Endodermal cell (in vitro differentiated cells): ENCODE data around the gene CAB39. TPM values are rescaled to one million over a fixed set of nuclear protein-coding genes. Genes with fewer than 3 reads are reported as not detected.

Experiments used
- DNase-seq: peaks from one replicate; pipeline ENCODE4 v3.0.0-alpha.2; 2017
- H3K27ac ChIP-seq: 2 replicates; pipeline ENCODE4 v1.5.1; 2013; ENCODE audit warnings: mild to moderate bottlenecking, low read depth, low read length, moderate library complexity
- H3K27me3 ChIP-seq: 2 replicates; pipeline ENCODE4 v1.6.1; 2013; ENCODE audit warnings: mild to moderate bottlenecking, low read length, moderate library complexity; ENCODE audit not compliant: insufficient read depth, control insufficient read depth, poor library complexity, severe bottlenecking
- H3K36me3 ChIP-seq: 2 replicates; pipeline ENCODE4 v1.7.0; 2013; ENCODE audit warnings: mild to moderate bottlenecking, low read length, moderate library complexity; ENCODE audit not compliant: control insufficient read depth, insufficient read depth
- H3K4me1 ChIP-seq: one replicate; pipeline ENCODE4 v1.7.0; 2013; ENCODE audit warnings: low read length; ENCODE audit not compliant: control insufficient read depth, insufficient read depth
- H3K4me3 ChIP-seq: 2 replicates; pipeline ENCODE4 v1.5.1; 2013; ENCODE audit warnings: mild to moderate bottlenecking, low read length, moderate library complexity
- H3K9ac ChIP-seq: 2 replicates; pipeline ENCODE4 v1.6.1; 2013; ENCODE audit warnings: mild to moderate bottlenecking, low read length, moderate library complexity; ENCODE audit not compliant: poor library complexity, severe bottlenecking; ENCODE audit errors: extremely low read depth
- H3K9me3 ChIP-seq: 2 replicates; pipeline ENCODE4 v1.6.1; 2013; ENCODE audit warnings: mild to moderate bottlenecking, low read length, moderate library complexity; ENCODE audit not compliant: control insufficient read depth
- H3K27ac Mint-ChIP-seq: 2 replicates; pipeline ENCODE4 v1.8.0; 2020; ENCODE audit warnings: mixed read lengths
- H3K27me3 Mint-ChIP-seq: 2 replicates; pipeline ENCODE4 v1.8.0; 2021; ENCODE audit warnings: mild to moderate bottlenecking, mixed read lengths; ENCODE audit not compliant: insufficient read depth
- H3K36me3 Mint-ChIP-seq: 2 replicates; pipeline ENCODE4 v1.8.0; 2020; ENCODE audit warnings: low read depth, mixed read lengths
- H3K4me1 Mint-ChIP-seq: 2 replicates; pipeline ENCODE4 v1.8.0; 2020; ENCODE audit warnings: mixed read lengths
- H3K4me3 Mint-ChIP-seq: 2 replicates; pipeline ENCODE4 v1.8.0; 2020; ENCODE audit warnings: mild to moderate bottlenecking, moderate library complexity, mixed read lengths
- H3K9me3 Mint-ChIP-seq: 2 replicates; pipeline ENCODE4 v1.8.0; 2020; ENCODE audit warnings: mild to moderate bottlenecking, mixed read lengths
- WGBS, 2 experiments: methylation state at CpG; one replicate each; pipeline versions ENCODE4 v1.1.5 to v1.1.7; 2013; ENCODE audit warnings: missing lambda C conversion rate in 2 of 2, mixed read lengths in 1 of 2; ENCODE audit not compliant: insufficient coverage in 1 of 2, insufficient read length in 1 of 2; 5-methylcytosine and 5-hydroxymethylcytosine counted together
- total RNA-seq, 2 donors: library from RNA; stranded (reverse); fragmentation: NEBNext Ultra II Directional in 1 of 2; extraction: Animal tissue kit (Norgen Biotek cat#: 25700) in 1 of 2; gene quantifications; 2 replicates in 1 of 2; 3 replicates in 1 of 2; pipeline ENCODE4 v1.2.1, GENCODE V29; 2021
- TF ChIP-seq, protein P1 (sequence below): fragments of 200-600 bp; sonication (generic); conservative IDR thresholded peaks from 2 replicates; pipeline ENCODE4 v1.5.0; 2021; ENCODE audit warnings: antibody characterized with exemption, mild to moderate bottlenecking

Gene CAB39
- total RNA-seq, 2 donors from 2014 or later: 41.4 to 48.4 TPM

DNA sequence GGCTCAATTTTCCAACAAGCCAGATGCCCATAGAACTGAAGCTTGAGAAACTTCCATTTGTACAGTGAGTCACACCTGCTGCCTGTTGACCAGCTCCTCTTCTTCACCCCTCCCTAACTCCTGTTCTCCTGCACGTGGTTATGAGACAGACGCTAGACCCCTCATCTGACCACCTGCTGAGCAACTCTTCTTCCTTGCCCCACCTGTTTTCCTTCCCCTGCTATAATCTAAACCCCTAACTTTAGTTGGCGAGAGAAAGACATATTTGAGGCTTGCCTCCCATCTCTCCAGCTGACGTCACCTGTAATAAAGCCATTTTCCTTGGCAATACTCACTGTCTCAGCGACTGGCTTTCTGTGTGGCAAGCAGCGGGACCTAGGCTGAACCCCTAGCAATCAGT, 129.8 kb downstream of the CAB39 start:
- no peak overlapping the region for H3K9ac ChIP-seq
- no peaks in the 10 kb centered on the region for H3K36me3 Mint-ChIP-seq
- H3K4me1 ChIP-seq: no peaks in the 10 kb centered on the region
- H3K27me3 ChIP-seq: peaks cover 17% of the 10 kb centered on the region
- H3K4me3 ChIP-seq: no peak overlapping the region
- H3K27ac ChIP-seq: no peak overlapping the region
- H3K4me3 Mint-ChIP-seq: no peak overlapping the region
- no peaks in the 10 kb centered on the region for H3K36me3 ChIP-seq
- H3K9me3 ChIP-seq: peaks cover 14% of the 10 kb centered on the region
- DNase-seq: no peak
- peaks cover 22% of the 10 kb centered on the region for H3K9me3 Mint-ChIP-seq
- WGBS, 2 experiments: 79 to 85% methylated on average over 4 to 6 of the region's 6 CpGs
- TF ChIP-seq, protein P1, sequence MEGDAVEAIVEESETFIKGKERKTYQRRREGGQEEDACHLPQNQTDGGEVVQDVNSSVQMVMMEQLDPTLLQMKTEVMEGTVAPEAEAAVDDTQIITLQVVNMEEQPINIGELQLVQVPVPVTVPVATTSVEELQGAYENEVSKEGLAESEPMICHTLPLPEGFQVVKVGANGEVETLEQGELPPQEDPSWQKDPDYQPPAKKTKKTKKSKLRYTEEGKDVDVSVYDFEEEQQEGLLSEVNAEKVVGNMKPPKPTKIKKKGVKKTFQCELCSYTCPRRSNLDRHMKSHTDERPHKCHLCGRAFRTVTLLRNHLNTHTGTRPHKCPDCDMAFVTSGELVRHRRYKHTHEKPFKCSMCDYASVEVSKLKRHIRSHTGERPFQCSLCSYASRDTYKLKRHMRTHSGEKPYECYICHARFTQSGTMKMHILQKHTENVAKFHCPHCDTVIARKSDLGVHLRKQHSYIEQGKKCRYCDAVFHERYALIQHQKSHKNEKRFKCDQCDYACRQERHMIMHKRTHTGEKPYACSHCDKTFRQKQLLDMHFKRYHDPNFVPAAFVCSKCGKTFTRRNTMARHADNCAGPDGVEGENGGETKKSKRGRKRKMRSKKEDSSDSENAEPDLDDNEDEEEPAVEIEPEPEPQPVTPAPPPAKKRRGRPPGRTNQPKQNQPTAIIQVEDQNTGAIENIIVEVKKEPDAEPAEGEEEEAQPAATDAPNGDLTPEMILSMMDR: no peak
- no peak overlapping the region for H3K27ac Mint-ChIP-seq
- peaks cover 31% of the 10 kb centered on the region for H3K27me3 Mint-ChIP-seq
- no peaks in the 10 kb centered on the region for H3K4me1 Mint-ChIP-seq

DNA sequence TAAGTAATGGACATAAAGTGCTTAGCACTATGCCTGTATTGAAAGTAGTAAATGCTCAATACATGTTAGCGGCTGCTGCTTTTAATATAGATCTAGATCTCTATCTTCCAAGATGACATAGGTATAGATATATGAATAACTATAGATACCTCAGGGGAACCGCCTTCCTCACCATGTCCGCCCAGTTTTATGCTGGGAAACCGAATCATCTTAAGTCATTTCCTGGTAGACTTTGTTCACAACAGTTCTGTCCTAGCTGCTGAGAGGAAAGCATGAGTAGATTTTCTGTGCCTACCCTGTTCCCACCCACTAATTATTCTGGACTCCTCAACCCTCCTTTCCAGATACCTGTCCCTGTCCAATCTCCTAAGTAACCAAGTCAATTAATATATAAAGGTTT, 130.5 kb downstream of the CAB39 start:
- WGBS, 2 experiments: 90 to 100% methylated on average over 1 to 4 of the region's 4 CpGs
- Histone ChIP-seq H3K27me3 (peaks cover 16% of the 10 kb centered on the region), H3K4me3 (no peak overlapping the region), H3K9me3 (peaks cover 14% of the 10 kb centered on the region), H3K27ac (no peak overlapping the region), H3K36me3 (no peaks in the 10 kb centered on the region), H3K4me1 (no peaks in the 10 kb centered on the region), H3K9ac (no peak overlapping the region)
- H3K36me3 Mint-ChIP-seq: no peaks in the 10 kb centered on the region
- no peak overlapping the region for H3K4me3 Mint-ChIP-seq
- TF ChIP-seq, protein P1: no peak
- H3K27ac Mint-ChIP-seq: no peak overlapping the region
- no peaks in the 10 kb centered on the region for H3K4me1 Mint-ChIP-seq
- DNase-seq: no peak
- H3K27me3 Mint-ChIP-seq: peaks cover 29% of the 10 kb centered on the region
- H3K9me3 Mint-ChIP-seq: peaks cover 23% of the 10 kb centered on the region

DNA sequence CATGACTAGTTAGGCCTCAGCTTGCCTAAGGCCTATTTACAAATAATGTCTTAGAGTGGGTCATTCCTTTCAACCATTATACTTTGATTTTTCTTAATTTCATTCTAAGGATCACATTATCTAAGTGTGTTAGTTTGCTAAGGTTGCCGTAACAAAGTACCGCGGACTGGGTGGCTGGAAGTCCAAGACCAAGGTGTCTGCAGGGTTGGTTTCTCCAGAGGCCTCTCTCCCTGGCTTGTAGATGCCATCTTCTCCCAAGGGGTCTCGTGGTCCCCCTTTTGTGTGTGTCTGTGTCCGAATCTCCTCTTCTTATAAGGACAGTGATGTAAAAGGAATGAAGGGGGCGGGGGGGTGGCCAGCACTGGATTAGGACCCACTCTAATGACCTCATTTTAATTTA, 133.7 kb downstream of the CAB39 start:
- WGBS, 2 experiments: 90 to 100% methylated on average over 3 to 4 of the region's 6 CpGs
- Mint-ChIP-seq H3K27ac (no peak overlapping the region), H3K9me3 (peaks cover 13% of the 10 kb centered on the region), H3K27me3 (peaks cover 43% of the 10 kb centered on the region), H3K4me1 (no peaks in the 10 kb centered on the region), H3K4me3 (no peak overlapping the region), H3K36me3 (no peaks in the 10 kb centered on the region)
- H3K4me3 ChIP-seq: no peak overlapping the region
- H3K9ac ChIP-seq: no peak overlapping the region
- TF ChIP-seq, protein P1: no peak
- H3K27ac ChIP-seq: no peak overlapping the region
- DNase-seq: no peak
- peaks cover 6% of the 10 kb centered on the region for H3K9me3 ChIP-seq
- H3K4me1 ChIP-seq: no peaks in the 10 kb centered on the region
- H3K36me3 ChIP-seq: no peaks in the 10 kb centered on the region
- peaks cover 16% of the 10 kb centered on the region for H3K27me3 ChIP-seq
